Endothelial cell (in vitro differentiated cells): ENCODE measurements around the gene TEX2. TPM values are rescaled to one million over a fixed set of nuclear protein-coding genes. Genes with fewer than 3 reads are reported as not detected.

Experiments
- DNase-seq: peaks from one replicate; pipeline ENCODE4 v3.0.0; 2021; ENCODE audit warnings: low spot score
- H3K27ac Mint-ChIP-seq: one replicate; pipeline ENCODE4 v1.8.0; 2021; ENCODE audit warnings: mixed read lengths, inconsistent platforms; ENCODE audit not compliant: unreplicated experiment
- H3K27me3 Mint-ChIP-seq: one replicate; pipeline ENCODE4 v1.8.0; 2021; ENCODE audit warnings: mild to moderate bottlenecking, moderate library complexity, mixed read lengths, inconsistent platforms; ENCODE audit not compliant: unreplicated experiment
- H3K36me3 Mint-ChIP-seq: one replicate; pipeline ENCODE4 v1.8.0; 2021; ENCODE audit warnings: mild to moderate bottlenecking, low read depth, mixed read lengths, inconsistent platforms; ENCODE audit not compliant: unreplicated experiment
- H3K4me1 Mint-ChIP-seq: one replicate; pipeline ENCODE4 v1.8.0; 2021; ENCODE audit warnings: mild to moderate bottlenecking, mixed read lengths, inconsistent platforms; ENCODE audit not compliant: unreplicated experiment
- H3K4me3 Mint-ChIP-seq: one replicate; pipeline ENCODE4 v1.8.0; 2021; ENCODE audit warnings: mild to moderate bottlenecking, mixed read lengths, inconsistent platforms; ENCODE audit not compliant: unreplicated experiment
- H3K9me3 Mint-ChIP-seq: one replicate; pipeline ENCODE4 v1.8.0; 2021; ENCODE audit warnings: mixed read lengths, inconsistent platforms; ENCODE audit not compliant: unreplicated experiment
- CTCF ChIP-seq: fragments of 200-600 bp; sonication (generic); IDR thresholded peaks from one replicate; pipeline ENCODE4 v1.5.0; 2021; ENCODE audit warnings: antibody characterized with exemption; ENCODE audit not compliant: unreplicated experiment
- total RNA-seq: library from RNA; stranded (reverse); fragmentation: NEBNext Ultra II Directional; extraction: Animal tissue kit (Norgen Biotek cat#: 25700); gene quantifications from one replicate; pipeline ENCODE4 v1.2.1, GENCODE V29; 2021; ENCODE audit not compliant: unreplicated experiment

Gene TEX2
- total RNA-seq, 1 donor from 2014 or later = 16.3 TPM

- no peaks in the 10 kb centered on the region for H3K9me3 Mint-ChIP-seq
- TF ChIP-seq CTCF = no peak
- no peak overlapping the region for H3K4me3 Mint-ChIP-seq
- no peaks in the 10 kb centered on the region for H3K36me3 Mint-ChIP-seq
- no peaks in the 10 kb centered on the region for H3K27me3 Mint-ChIP-seq
- no peak for DNase-seq
- H3K27ac Mint-ChIP-seq = no peak overlapping the region
- peaks cover 10% of the 10 kb centered on the region for H3K4me1 Mint-ChIP-seq
Observed at GRCh38 chr17:64276961-64277505, 14.0 kb upstream of the TEX2 start.

DNA sequence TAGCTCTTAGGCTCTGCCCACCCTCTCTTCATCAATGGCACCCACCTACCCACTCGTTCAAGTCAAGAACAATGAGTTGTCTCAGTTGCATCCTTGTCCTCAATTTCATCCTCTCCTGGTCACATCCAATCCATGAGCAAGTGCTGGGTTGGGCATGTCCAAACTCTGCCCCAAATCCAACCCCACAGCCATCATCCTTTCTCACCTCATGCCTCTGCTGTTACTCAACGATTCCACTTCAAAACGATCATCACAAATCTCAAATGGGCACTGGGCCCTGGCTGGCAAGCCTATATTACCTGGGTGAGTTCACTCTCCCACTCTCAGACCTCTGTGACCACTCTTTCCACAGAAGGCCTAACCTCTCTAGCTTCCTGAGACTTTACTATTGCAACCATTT, 12.0 kb upstream of the TEX2 start:
- peaks cover 7% of the 10 kb centered on the region for H3K4me1 Mint-ChIP-seq
- TF ChIP-seq CTCF = no peak
- no peak for DNase-seq
- no peaks in the 10 kb centered on the region for H3K9me3 Mint-ChIP-seq
- no peak overlapping the region for H3K4me3 Mint-ChIP-seq
- H3K27me3 Mint-ChIP-seq = no peaks in the 10 kb centered on the region
- H3K36me3 Mint-ChIP-seq = no peaks in the 10 kb centered on the region
- no peak overlapping the region for H3K27ac Mint-ChIP-seq

- H3K4me1 Mint-ChIP-seq = no peaks in the 10 kb centered on the region
- DNase-seq = no peak
- no peak for TF ChIP-seq CTCF
- H3K27me3 Mint-ChIP-seq = no peaks in the 10 kb centered on the region
- no peaks in the 10 kb centered on the region for H3K36me3 Mint-ChIP-seq
- H3K4me3 Mint-ChIP-seq = no peak overlapping the region
- no peak overlapping the region for H3K27ac Mint-ChIP-seq
- H3K9me3 Mint-ChIP-seq = no peaks in the 10 kb centered on the region
Observed at GRCh38 chr17:64273006-64273405, 9.9 kb upstream of the TEX2 start.

DNA sequence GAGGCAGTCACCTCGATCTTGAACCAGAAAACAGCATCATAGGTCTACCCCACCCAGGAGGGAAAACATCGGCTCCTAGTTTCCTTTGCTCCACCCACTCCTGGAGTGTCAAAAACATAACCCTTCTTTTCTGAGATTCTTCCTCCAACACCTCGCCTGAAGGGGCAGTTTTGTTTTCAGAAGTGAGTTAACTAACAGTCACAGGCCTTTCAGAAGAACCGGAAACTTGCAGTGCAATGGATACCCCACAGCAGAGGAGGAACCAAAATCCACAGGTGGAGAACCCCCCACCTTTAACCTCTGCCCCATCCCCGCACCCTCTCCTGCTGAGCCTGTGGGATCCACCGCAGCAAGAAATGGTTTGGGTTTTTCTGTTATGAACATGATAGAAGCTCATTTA, 7.8 kb upstream of the TEX2 start:
- no peak overlapping the region for H3K27ac Mint-ChIP-seq

More for the DNA sequence above, 7.8 kb upstream of the TEX2 start:
- no peak for TF ChIP-seq CTCF
- Mint-ChIP-seq H3K9me3 (no peaks in the 10 kb centered on the region), H3K4me3 (no peak overlapping the region), H3K4me1 (no peaks in the 10 kb centered on the region), H3K36me3 (no peaks in the 10 kb centered on the region), H3K27me3 (peaks cover 2% of the 10 kb centered on the region)
- DNase-seq = no peak
